ENCODE data around the gene PGRMC1.

Gene PGRMC1

GRCh38 chrX:119235872-119236622 lies at the start of gene PGRMC1:
TSS of gene PGRMC1 (plus strand) at chrX:119236285. CDS start at chrX:119236364, 79 bp downstream.
- Histone ChIP-seq H3K9ac (ENCODE audit: low read length in 5 of 5) (peak within 1 kb of the TSS in 4 of 5 donors; percentile 68 to 81 (median 75)), H3K36me3 (ENCODE audit: control insufficient read depth in 5 of 5, insufficient read depth in 5 of 5, low read length in 5 of 5) (no peaks in the 10 kb centered on the region), H3K9me3 (ENCODE audit: control insufficient read depth in 5 of 5, low read length in 5 of 5) (no peaks in the 10 kb centered on the region), H3K27me3 (ENCODE audit: control insufficient read depth in 5 of 5, insufficient read depth in 4 of 5, low read length in 5 of 5) (peaks cover 0 to 4% (median 0%) of the 10 kb centered on the region in 5 donors), H3K4me3 (ENCODE audit: low read depth in 1 of 5, low read length in 5 of 5) (peak within 1 kb of the TSS; percentile 74 to 93 (median 77)), H3K27ac (ENCODE audit: low read depth, low read length) (peak within 1 kb of the TSS; percentile 79), H3K4me1 (ENCODE audit: control insufficient read depth in 5 of 5, insufficient read depth in 5 of 5, low read length in 5 of 5) (peaks cover 0 to 42% (median 31%) of the 10 kb centered on the region in 5 donors)

- Histone ChIP-seq H3K27ac (ENCODE audit: low read depth, low read length) (no peak overlapping the region), H3K9ac (ENCODE audit: low read length in 5 of 5) (no peak overlapping the region), H3K9me3 (ENCODE audit: control insufficient read depth in 5 of 5, low read length in 5 of 5) (no peaks in the 10 kb centered on the region), H3K27me3 (ENCODE audit: control insufficient read depth in 5 of 5, insufficient read depth in 4 of 5, low read length in 5 of 5) (peaks cover 0 to 4% (median 0%) of the 10 kb centered on the region in 5 donors), H3K4me3 (ENCODE audit: low read depth in 1 of 5, low read length in 5 of 5) (no peak overlapping the region), H3K36me3 (ENCODE audit: control insufficient read depth in 5 of 5, insufficient read depth in 5 of 5, low read length in 5 of 5) (no peaks in the 10 kb centered on the region), H3K4me1 (ENCODE audit: control insufficient read depth in 5 of 5, insufficient read depth in 5 of 5, low read length in 5 of 5) (peaks cover 2 to 14% (median 12%) of the 10 kb centered on the region in 5 donors)
Observed at GRCh38 chrX:119186763-119187162, 49.3 kb upstream of the PGRMC1 start.

- peaks cover 2 to 14% (median 12%) of the 10 kb centered on the region in 5 donors for H3K4me1 ChIP-seq (ENCODE audit: control insufficient read depth in 5 of 5, insufficient read depth in 5 of 5, low read length in 5 of 5)
- H3K9ac ChIP-seq (ENCODE audit: low read length in 5 of 5): no peak overlapping the region
- no peaks in the 10 kb centered on the region for H3K9me3 ChIP-seq (ENCODE audit: control insufficient read depth in 5 of 5, low read length in 5 of 5)
- H3K27ac ChIP-seq (ENCODE audit: low read depth, low read length): no peak overlapping the region
- no peaks in the 10 kb centered on the region for H3K36me3 ChIP-seq (ENCODE audit: control insufficient read depth in 5 of 5, insufficient read depth in 5 of 5, low read length in 5 of 5)
- H3K4me3 ChIP-seq (ENCODE audit: low read depth in 1 of 5, low read length in 5 of 5): no peak overlapping the region
- peaks cover 0 to 3% (median 0%) of the 10 kb centered on the region in 5 donors for H3K27me3 ChIP-seq (ENCODE audit: control insufficient read depth in 5 of 5, insufficient read depth in 4 of 5, low read length in 5 of 5)
Observed at GRCh38 chrX:119187298-119187697, 48.8 kb upstream of the PGRMC1 start.

GRCh38 chrX:119189115-119189514 lies 47.0 kb upstream of the PGRMC1 start:
- Histone ChIP-seq H3K4me1 (ENCODE audit: control insufficient read depth in 5 of 5, insufficient read depth in 5 of 5, low read length in 5 of 5) (peaks cover 2 to 14% (median 12%) of the 10 kb centered on the region in 5 donors), H3K27me3 (ENCODE audit: control insufficient read depth in 5 of 5, insufficient read depth in 4 of 5, low read length in 5 of 5) (peaks cover 0 to 3% (median 0%) of the 10 kb centered on the region in 5 donors), H3K9me3 (ENCODE audit: control insufficient read depth in 5 of 5, low read length in 5 of 5) (no peaks in the 10 kb centered on the region), H3K4me3 (ENCODE audit: low read depth in 1 of 5, low read length in 5 of 5) (no peak overlapping the region), H3K9ac (ENCODE audit: low read length in 5 of 5) (no peak overlapping the region), H3K36me3 (ENCODE audit: control insufficient read depth in 5 of 5, insufficient read depth in 5 of 5, low read length in 5 of 5) (no peaks in the 10 kb centered on the region), H3K27ac (ENCODE audit: low read depth, low read length) (no peak overlapping the region)

GRCh38 chrX:119189595-119189994 lies 46.5 kb upstream of the PGRMC1 start:
- Histone ChIP-seq H3K27me3 (ENCODE audit: control insufficient read depth in 5 of 5, insufficient read depth in 4 of 5, low read length in 5 of 5) (peaks cover 0 to 3% (median 0%) of the 10 kb centered on the region in 5 donors), H3K27ac (ENCODE audit: low read depth, low read length) (peak overlapping the region; percentile 7), H3K4me3 (ENCODE audit: low read depth in 1 of 5, low read length in 5 of 5) (peak overlapping the region in 2 of 5 donors; percentile 16 to 32), H3K9ac (ENCODE audit: low read length in 5 of 5) (no peak overlapping the region), H3K36me3 (ENCODE audit: control insufficient read depth in 5 of 5, insufficient read depth in 5 of 5, low read length in 5 of 5) (no peaks in the 10 kb centered on the region), H3K9me3 (ENCODE audit: control insufficient read depth in 5 of 5, low read length in 5 of 5) (no peaks in the 10 kb centered on the region), H3K4me1 (ENCODE audit: control insufficient read depth in 5 of 5, insufficient read depth in 5 of 5, low read length in 5 of 5) (peaks cover 2 to 14% (median 12%) of the 10 kb centered on the region in 5 donors)

GRCh38 chrX:119190091-119190681 lies 45.9 kb upstream of the PGRMC1 start:
- H3K9ac ChIP-seq (ENCODE audit: low read length in 5 of 5): no peak overlapping the region
- H3K9me3 ChIP-seq (ENCODE audit: control insufficient read depth in 5 of 5, low read length in 5 of 5): no peaks in the 10 kb centered on the region
- no peaks in the 10 kb centered on the region for H3K36me3 ChIP-seq (ENCODE audit: control insufficient read depth in 5 of 5, insufficient read depth in 5 of 5, low read length in 5 of 5)
- H3K4me1 ChIP-seq (ENCODE audit: control insufficient read depth in 5 of 5, insufficient read depth in 5 of 5, low read length in 5 of 5): peaks cover 2 to 14% (median 12%) of the 10 kb centered on the region in 5 donors
- H3K4me3 ChIP-seq (ENCODE audit: low read depth in 1 of 5, low read length in 5 of 5): peak overlapping the region in 3 of 5 donors; percentile 16 to 32 (median 31)
- H3K27me3 ChIP-seq (ENCODE audit: control insufficient read depth in 5 of 5, insufficient read depth in 4 of 5, low read length in 5 of 5): peaks cover 0 to 3% (median 0%) of the 10 kb centered on the region in 5 donors
- H3K27ac ChIP-seq (ENCODE audit: low read depth, low read length): peak overlapping the region; percentile 7

- peaks cover 2 to 14% (median 12%) of the 10 kb centered on the region in 5 donors for H3K4me1 ChIP-seq (ENCODE audit: control insufficient read depth in 5 of 5, insufficient read depth in 5 of 5, low read length in 5 of 5)
Observed at GRCh38 chrX:119190831-119191230, 45.3 kb upstream of the PGRMC1 start.

GRCh38 chrX:119194621-119195020 lies 41.5 kb upstream of the PGRMC1 start:
- Histone ChIP-seq H3K27ac (ENCODE audit: low read depth, low read length) (no peak overlapping the region), H3K36me3 (ENCODE audit: control insufficient read depth in 5 of 5, insufficient read depth in 5 of 5, low read length in 5 of 5) (no peaks in the 10 kb centered on the region), H3K9me3 (ENCODE audit: control insufficient read depth in 5 of 5, low read length in 5 of 5) (peaks cover 0 to 3% (median 0%) of the 10 kb centered on the region in 5 donors), H3K27me3 (ENCODE audit: control insufficient read depth in 5 of 5, insufficient read depth in 4 of 5, low read length in 5 of 5) (no peaks in the 10 kb centered on the region), H3K4me1 (ENCODE audit: control insufficient read depth in 5 of 5, insufficient read depth in 5 of 5, low read length in 5 of 5) (peaks cover 0 to 12% (median 11%) of the 10 kb centered on the region in 5 donors), H3K9ac (ENCODE audit: low read length in 5 of 5) (no peak overlapping the region), H3K4me3 (ENCODE audit: low read depth in 1 of 5, low read length in 5 of 5) (no peak overlapping the region)

More at GRCh38 chrX:119190831-119191230, 45.3 kb upstream of the PGRMC1 start:
- Histone ChIP-seq H3K27ac (ENCODE audit: low read depth, low read length) (no peak overlapping the region), H3K27me3 (ENCODE audit: control insufficient read depth in 5 of 5, insufficient read depth in 4 of 5, low read length in 5 of 5) (peaks cover 0 to 3% (median 0%) of the 10 kb centered on the region in 5 donors), H3K36me3 (ENCODE audit: control insufficient read depth in 5 of 5, insufficient read depth in 5 of 5, low read length in 5 of 5) (no peaks in the 10 kb centered on the region), H3K9me3 (ENCODE audit: control insufficient read depth in 5 of 5, low read length in 5 of 5) (no peaks in the 10 kb centered on the region), H3K4me3 (ENCODE audit: low read depth in 1 of 5, low read length in 5 of 5) (no peak overlapping the region), H3K9ac (ENCODE audit: low read length in 5 of 5) (no peak overlapping the region)

GRCh38 chrX:119201570-119201969 lies 34.5 kb upstream of the PGRMC1 start:
- Histone ChIP-seq H3K36me3 (ENCODE audit: control insufficient read depth in 5 of 5, insufficient read depth in 5 of 5, low read length in 5 of 5) (no peaks in the 10 kb centered on the region), H3K27me3 (ENCODE audit: control insufficient read depth in 5 of 5, insufficient read depth in 4 of 5, low read length in 5 of 5) (peaks cover 0 to 14% (median 5%) of the 10 kb centered on the region in 5 donors), H3K27ac (ENCODE audit: low read depth, low read length) (no peak overlapping the region), H3K9me3 (ENCODE audit: control insufficient read depth in 5 of 5, low read length in 5 of 5) (no peaks in the 10 kb centered on the region), H3K4me1 (ENCODE audit: control insufficient read depth in 5 of 5, insufficient read depth in 5 of 5, low read length in 5 of 5) (no peaks in the 10 kb centered on the region), H3K4me3 (ENCODE audit: low read depth in 1 of 5, low read length in 5 of 5) (no peak overlapping the region), H3K9ac (ENCODE audit: low read length in 5 of 5) (no peak overlapping the region)

GRCh38 chrX:119206203-119206602 lies 29.9 kb upstream of the PGRMC1 start:
- peaks cover 2 to 14% (median 5%) of the 10 kb centered on the region in 5 donors for H3K27me3 ChIP-seq (ENCODE audit: control insufficient read depth in 5 of 5, insufficient read depth in 4 of 5, low read length in 5 of 5)
- H3K4me3 ChIP-seq (ENCODE audit: low read depth in 1 of 5, low read length in 5 of 5): no peak overlapping the region
- H3K4me1 ChIP-seq (ENCODE audit: control insufficient read depth in 5 of 5, insufficient read depth in 5 of 5, low read length in 5 of 5): no peaks in the 10 kb centered on the region
- H3K27ac ChIP-seq (ENCODE audit: low read depth, low read length): no peak overlapping the region
- H3K9ac ChIP-seq (ENCODE audit: low read length in 5 of 5): no peak overlapping the region
- no peaks in the 10 kb centered on the region for H3K9me3 ChIP-seq (ENCODE audit: control insufficient read depth in 5 of 5, low read length in 5 of 5)
- no peaks in the 10 kb centered on the region for H3K36me3 ChIP-seq (ENCODE audit: control insufficient read depth in 5 of 5, insufficient read depth in 5 of 5, low read length in 5 of 5)

Measured in subcutaneous abdominal adipose tissue (tissue), 5 donors.